IPS-20b (cell line): Measurements from ENCODE around the gene CRB1.

ENCODE experiments used
- H3K27ac ChIP-seq: one replicate; pipeline ENCODE4 v1.5.1; 2013; ENCODE audit warnings: low read length
- H3K27me3 ChIP-seq: 2 replicates; pipeline ENCODE4 v1.6.1; 2013; ENCODE audit warnings: mild to moderate bottlenecking, low read length, inconsistent platforms; ENCODE audit not compliant: insufficient read depth
- H3K36me3 ChIP-seq: 2 replicates; pipeline ENCODE4 v1.6.1; 2013; ENCODE audit warnings: low read depth, mild to moderate bottlenecking, inconsistent platforms, low read length, moderate library complexity; ENCODE audit not compliant: insufficient read depth
- H3K4me1 ChIP-seq: 2 replicates; pipeline ENCODE4 v1.6.1; 2013; ENCODE audit warnings: mild to moderate bottlenecking, control low read depth, inconsistent platforms, low read length, moderate library complexity; ENCODE audit not compliant: insufficient read depth
- H3K4me3 ChIP-seq: 2 replicates; pipeline ENCODE4 v1.5.1; 2013; ENCODE audit warnings: mild to moderate bottlenecking, low read length, inconsistent platforms
- H3K9ac ChIP-seq: 2 replicates; pipeline ENCODE4 v1.6.1; 2013; ENCODE audit warnings: low read depth, mild to moderate bottlenecking, inconsistent platforms, low read length, moderate library complexity
- H3K9me3 ChIP-seq: 2 replicates; pipeline ENCODE4 v1.6.1; 2013; ENCODE audit warnings: mild to moderate bottlenecking, low read depth, low read length, inconsistent platforms; ENCODE audit not compliant: insufficient read depth

The CRB1 gene

GRCh38 chr1:197519741-197520334, 251.8 kb downstream of the CRB1 start:
- H3K9me3 ChIP-seq = no peaks in the 10 kb centered on the region
- H3K27ac ChIP-seq = no peak overlapping the region
- H3K27me3 ChIP-seq = no peaks in the 10 kb centered on the region
- peaks cover 6% of the 10 kb centered on the region; the same call in 1 of the 2 replicates for H3K4me1 ChIP-seq
- no peak overlapping the region for H3K4me3 ChIP-seq
- no peaks in the 10 kb centered on the region for H3K36me3 ChIP-seq
- no peak overlapping the region for H3K9ac ChIP-seq

GRCh38 chr1:197521118-197521739, 253.2 kb downstream of the CRB1 start:
- H3K4me1 ChIP-seq = peaks cover 6% of the 10 kb centered on the region; the same call in 1 of the 2 replicates
- no peaks in the 10 kb centered on the region for H3K9me3 ChIP-seq
- H3K9ac ChIP-seq = no peak overlapping the region
- H3K27ac ChIP-seq = no peak overlapping the region
- no peaks in the 10 kb centered on the region for H3K27me3 ChIP-seq
- H3K36me3 ChIP-seq = no peaks in the 10 kb centered on the region
- H3K4me3 ChIP-seq = no peak overlapping the region

- Histone ChIP-seq H3K36me3 (no peaks in the 10 kb centered on the region), H3K27me3 (no peaks in the 10 kb centered on the region), H3K9me3 (no peaks in the 10 kb centered on the region), H3K4me3 (no peak overlapping the region), H3K9ac (no peak overlapping the region), H3K4me1 (no peaks in the 10 kb centered on the region), H3K27ac (no peak overlapping the region)
Observed at GRCh38 chr1:197526736-197527371, 258.8 kb downstream of the CRB1 start.
